HepG2 (cell line): ENCODE data around the gene DSCAML1. TPM values are rescaled to one million over a fixed set of nuclear protein-coding genes. Genes with fewer than 3 reads are reported as not detected.

Experiments used
- ATAC-seq: fragments of 200-7000 bp; cut with Tn5 transposase; 3 replicates; pipeline ENCODE4 v1.9.1; 2020; ENCODE audit warnings: mild to moderate bottlenecking, moderate library complexity
- BruUV-seq: library from RNA; stranded (reverse); fragments of 400-500 nt; replicated peaks from 2 replicates; lab custom pipeline; 2021; lab: Mats Ljungman, UMichigan
- CTCF ChIA-PET: fragments of 300-600 bp; formaldehyde crosslinking; extraction: SDS; loops from one replicate; lab custom pipeline; 2021; ENCODE audit warnings: low total read pairs, inconsistent platforms, low intra/inter-chr PET ratio; lab: Yijun Ruan, JAX
- POLR2A ChIA-PET: fragments of 350-600 bp; sonication (Branson Sonifier 250); formaldehyde crosslinking; loops from one replicate; lab custom pipeline; 2020; ENCODE audit warnings: antibody characterized with exemption, inconsistent platforms; lab: Yijun Ruan, JAX
- DNase-seq: peaks from one replicate; pipeline ENCODE4 v3.0.0-alpha.2; 2015; ENCODE audit warnings: low spot score
- FAIRE-seq: peaks from 3 replicates; lab custom pipeline; 2011; peaks lifted over from hg19 to GRCh38; lab: Jason Lieb, UNC
- H2AFZ ChIP-seq: one replicate; pipeline ENCODE4 v1.6.1; 2011; ENCODE audit warnings: low read length, inconsistent platforms
- H3K27ac ChIP-seq: fragments of 300-600 bp; 3 replicates; pipeline ENCODE4 v1.8.0; 2011; ENCODE audit warnings: mixed run types, mild to moderate bottlenecking, mixed read lengths, low read length, inconsistent platforms; ENCODE audit not compliant: insufficient read depth; ENCODE audit errors: extremely low read length
- H3K27me3 ChIP-seq, 2 experiments: fragments of 200-600 bp in 1 of 2; 2 replicates in 1 of 2; 3 replicates in 1 of 2; pipeline versions ENCODE4 v1.6.0 to v1.8.0; 2011; ENCODE audit warnings: low read length in 2 of 2, mild to moderate bottlenecking in 2 of 2, moderate library complexity in 2 of 2, inconsistent platforms in 1 of 2; ENCODE audit not compliant: insufficient read depth in 2 of 2, control insufficient read depth in 1 of 2
- H3K36me3 ChIP-seq, 2 experiments: fragments of 200-600 bp in 1 of 2; replicated peaks in 1 of 2; 2 replicates in 1 of 2; 3 replicates in 1 of 2; pipeline versions ENCODE4 v1.5.1 to v1.8.0; 2011; ENCODE audit warnings: low read length in 2 of 2, inconsistent platforms in 1 of 2; ENCODE audit not compliant: insufficient read depth in 2 of 2, control insufficient read depth in 1 of 2
- H3K4me1 ChIP-seq: 2 replicates; pipeline ENCODE4 v1.5.1; 2012; ENCODE audit warnings: low read length, inconsistent platforms; ENCODE audit not compliant: insufficient read depth
- H3K4me2 ChIP-seq: 2 replicates; pipeline ENCODE4 v1.6.0; 2011; ENCODE audit warnings: low read depth, low read length, inconsistent platforms
- H3K4me3 ChIP-seq, 3 experiments: fragments of 200-600 bp in 1 of 3; sonication (generic), shearing (Covaris generic) in 1 of 3; replicated peaks in 1 of 3; 2 replicates each; pipeline ENCODE4 v1.5.1; 2011 to 2016; ENCODE audit warnings: low read length in 3 of 3, inconsistent platforms in 2 of 3, low read depth in 2 of 3, mild to moderate bottlenecking in 2 of 3, control low read depth in 1 of 3, mixed read lengths in 1 of 3; ENCODE audit not compliant: insufficient read depth in 1 of 3
- H3K79me2 ChIP-seq: one replicate; pipeline ENCODE4 v1.6.1; 2011; ENCODE audit warnings: low read length, inconsistent platforms; ENCODE audit not compliant: insufficient read depth
- H3K9ac ChIP-seq: 2 replicates; pipeline ENCODE4 v1.6.0; 2011; ENCODE audit warnings: mild to moderate bottlenecking, low read depth, low read length, inconsistent platforms; ENCODE audit not compliant: insufficient read depth
- H3K9me3 ChIP-seq: 2 replicates; pipeline ENCODE4 v1.5.1; 2012; ENCODE audit warnings: mild to moderate bottlenecking, low read length
- H4K20me1 ChIP-seq: 2 replicates; pipeline ENCODE4 v1.6.0; 2011; ENCODE audit warnings: inconsistent platforms, mild to moderate bottlenecking, low read length, moderate library complexity; ENCODE audit not compliant: insufficient read depth
- HMG20B ChIP-seq: conservative IDR thresholded peaks from 2 replicates; pipeline ENCODE4 v1.6.1; 2016; ENCODE audit warnings: missing genetic modification reagents, missing compliant biosample characterization
- MAFG ChIP-seq: sonication (generic); formaldehyde crosslinking; IDR thresholded peaks from 2 replicates; pipeline ENCODE4 v1.5.1; 2020; ENCODE audit warnings: mild to moderate bottlenecking, missing genetic modification reagents
- SKIL ChIP-seq: sonication (generic); formaldehyde crosslinking; IDR thresholded peaks from 2 replicates; pipeline ENCODE4 v1.8.0; 2022; ENCODE audit warnings: missing genetic modification reagents, mild to moderate bottlenecking, moderate library complexity, borderline replicate concordance
- ZBTB14 ChIP-seq: sonication (generic); formaldehyde crosslinking; IDR thresholded peaks from 2 replicates; pipeline ENCODE4 v1.4.0; 2020; ENCODE audit warnings: missing genetic modification reagents
- ZBTB43 ChIP-seq: sonication (generic); formaldehyde crosslinking; conservative IDR thresholded peaks from 2 replicates; pipeline ENCODE4 v1.4.0; 2020; ENCODE audit warnings: missing genetic modification reagents
- ZNF773 ChIP-seq: sonication (generic); formaldehyde crosslinking; IDR thresholded peaks from 2 replicates; pipeline ENCODE4 v1.4.0; 2020; ENCODE audit warnings: missing genetic modification reagents, borderline replicate concordance
- ZNF83 ChIP-seq: sonication (generic); formaldehyde crosslinking; IDR thresholded peaks from 2 replicates; pipeline ENCODE4 v1.4.0; 2020; ENCODE audit warnings: missing genetic modification reagents, mild to moderate bottlenecking, borderline replicate concordance
- ZUFSP ChIP-seq: sonication (generic); formaldehyde crosslinking; IDR thresholded peaks from 2 replicates; pipeline ENCODE4 v1.9.0; 2021; ENCODE audit warnings: missing genetic modification reagents, mild to moderate bottlenecking, borderline replicate concordance
- WGBS: methylation state at CpG from one replicate; pipeline ENCODE4 v1.1.6; 2017; ENCODE audit warnings: low lambda C conversion rate; 5-methylcytosine and 5-hydroxymethylcytosine counted together
- in situ Hi-C: cut with HindIII; loops from 2 replicates; pipeline ENCODE4 v1.10.0; 2017; ENCODE audit warnings: low pct_unique_long_range_greater_than_20kb; ENCODE audit not compliant: extremely low pct_ligation_motif_present
- intact Hi-C: fragments of 100-400 bp; cut with micrococcal nuclease; formaldehyde crosslinking; loops from one replicate; pipeline ENCODE4 v1.10.0; 2022; ENCODE audit not compliant: unreplicated experiment
- polyA plus RNA-seq, 8 experiments: library from polyadenylated mRNA; depleted of rRNA in 3 of 8; stranded (reverse) in 7 of 8; unstranded in 1 of 8; fragments of >200 nt; fragmentation: Illumina TruSeq in 4 of 8; extraction: Trizol in 4 of 8; gene quantifications; 2 replicates each; pipeline versions ENCODE4 v1.2.1 to v1.2.3, GENCODE V29; 2011 to 2016; ENCODE audit warnings: low read depth in 4 of 8, missing spikeins in 1 of 8, mixed read lengths in 1 of 8; ENCODE audit not compliant: insufficient read depth in 1 of 8
- total RNA-seq, 5 experiments: library from RNA; depleted of rRNA; stranded (reverse); fragments of >200 nt; fragmentation: Illumina TruSeq; extraction: Trizol; gene quantifications; 2 replicates each; pipeline ENCODE4 v1.2.3, GENCODE V29; 2016; ENCODE audit warnings: low read depth in 1 of 5

Gene DSCAML1
- total and polyA plus RNA-seq, 2 of the 13 experiments (the other 11 are each of a cell fraction or from before 2014, with no cell fraction given) = 0.29 to 0.40 TPM

- H3K9me3 ChIP-seq = no peaks in the 10 kb centered on the region
- no peak overlapping the region for H3K9ac ChIP-seq
- ATAC-seq (no peak), FAIRE-seq (no peak), DNase-seq (no peak)
- no peaks in the 10 kb centered on the region for H4K20me1 ChIP-seq
- H3K36me3 ChIP-seq = no peaks in the 10 kb centered on the region
- H3K4me2 ChIP-seq = no peak overlapping the region
- TF ChIP-seq ZNF83 (CRISPR knock-in tag) (no peak), MAFG (CRISPR knock-in tag) (no peak)
- H2AFZ ChIP-seq = no peak overlapping the region
- intact Hi-C loops (no loop called here), in situ Hi-C loops (no loop called here)
- 24% methylated on average over 3 of the region's 3 CpGs for WGBS
- H3K27me3 ChIP-seq = peaks cover 2 to 5% of the 10 kb centered on the region in 2 experiments; a peak in 2 of 5 replicates
- ChIA-PET POLR2A (no interaction called here), CTCF (no interaction called here)
- H3K4me1 ChIP-seq = peaks cover 12% of the 10 kb centered on the region
- no peaks in the 10 kb centered on the region for H3K79me2 ChIP-seq
- no peak overlapping the region for H3K4me3 ChIP-seq
- no peak overlapping the region for H3K27ac ChIP-seq
- BruUV-seq = no TSS peak
Measured at GRCh38 chr11:117790279-117790678, 6.7 kb downstream of the DSCAML1 start.

GRCh38 chr11:117789241-117789640, 7.8 kb downstream of the DSCAML1 start:
- no peaks in the 10 kb centered on the region for H4K20me1 ChIP-seq
- POLR2A ChIA-PET = no interaction called here
- in situ Hi-C loops = no loop called here
- TF ChIP-seq ZBTB43 (CRISPR knock-in tag) (no peak), ZUFSP (CRISPR knock-in tag) (no peak), ZNF773 (CRISPR knock-in tag) (no peak), ZBTB14 (no peak), SKIL (CRISPR knock-in tag) (no peak), HMG20B (CRISPR knock-in tag) (no peak)

More at GRCh38 chr11:117789241-117789640, 7.8 kb downstream of the DSCAML1 start:
- Histone ChIP-seq H3K4me2 (no peak overlapping the region), H3K79me2 (no peaks in the 10 kb centered on the region), H3K4me3 (no peak overlapping the region), H2AFZ (no peak overlapping the region), H3K27ac (no peak overlapping the region), H3K9me3 (no peaks in the 10 kb centered on the region), H3K36me3 (no peaks in the 10 kb centered on the region), H3K4me1 (peaks cover 12% of the 10 kb centered on the region), H3K9ac (no peak overlapping the region), H3K27me3 (peaks cover 3 to 4% of the 10 kb centered on the region in 2 experiments; a peak in 2 of 5 replicates)
- no TSS peak for BruUV-seq
- WGBS = 13% methylated on average over 4 of the region's 4 CpGs
- no peak for ATAC-seq
- CTCF ChIA-PET = no interaction called here
- no peak for DNase-seq
- no peak for FAIRE-seq
- intact Hi-C loops = no loop called here
